Fibroblast of skin of left quadriceps (primary cell): ENCODE results near the gene UBXN4.
"Not testable (repeated sequence)": the region's sequence is repeated elsewhere in the genome, so short reads cannot be mapped to it uniquely, and the experiment has no call there.

Experiments
- DNase-seq, 2 experiments: peaks; one replicate each; pipeline ENCODE4 v3.0.0-alpha.2; 2013; ENCODE audit warnings: low read depth in 2 of 2

The UBXN4 gene

GRCh38 chr2:135762530-135762929 lies 20.9 kb downstream of the UBXN4 start:
- DNase-seq: no peak

- no peak for DNase-seq
Observed at GRCh38 chr2:135768863-135769262, 27.2 kb downstream of the UBXN4 start.

GRCh38 chr2:135773319-135773718 lies 31.7 kb downstream of the UBXN4 start:
- no peak for DNase-seq

GRCh38 chr2:135773917-135774316 lies 32.3 kb downstream of the UBXN4 start:
- DNase-seq: no peak

- no peak for DNase-seq
Observed at GRCh38 chr2:135775420-135775819, 33.8 kb downstream of the UBXN4 start.

GRCh38 chr2:135776367-135776766 lies 34.7 kb downstream of the UBXN4 start:
- DNase-seq: no peak

- no peak for DNase-seq
Observed at GRCh38 chr2:135782231-135782630, 40.6 kb downstream of the UBXN4 start.

GRCh38 chr2:135783439-135783838 lies 41.8 kb downstream of the UBXN4 start:
- no peak for DNase-seq

- DNase-seq: no peak
Observed at GRCh38 chr2:135785032-135785431, 43.4 kb downstream of the UBXN4 start.

GRCh38 chr2:135786823-135787222 lies 45.2 kb downstream of the UBXN4 start:
- peak; percentile 74 to 76 for DNase-seq

GRCh38 chr2:135790423-135790822 lies 48.8 kb downstream of the UBXN4 start:
- DNase-seq: no peak

GRCh38 chr2:135791418-135792190 lies 49.9 kb downstream of the UBXN4 start:
- no peak for DNase-seq

GRCh38 chr2:135792401-135793150 lies 50.9 kb downstream of the UBXN4 start:
- DNase-seq: no peak

- not testable (repeated sequence) for DNase-seq
Observed at GRCh38 chr2:135795641-135796040, 54.0 kb downstream of the UBXN4 start.

GRCh38 chr2:135796606-135797005 lies 55.0 kb downstream of the UBXN4 start:
- DNase-seq: no peak

- peak; percentile 50 to 57 for DNase-seq
Observed at GRCh38 chr2:135797497-135798274, 56.0 kb downstream of the UBXN4 start.

- no peak for DNase-seq
Observed at GRCh38 chr2:135798275-135798705, 56.6 kb downstream of the UBXN4 start.

- no peak for DNase-seq
Observed at GRCh38 chr2:135798762-135799161, 57.1 kb downstream of the UBXN4 start.

GRCh38 chr2:135799738-135800137 lies 58.1 kb downstream of the UBXN4 start:
- DNase-seq: no peak

- DNase-seq: no peak
Observed at GRCh38 chr2:135800513-135801460, 59.1 kb downstream of the UBXN4 start.

- DNase-seq: no peak
Observed at GRCh38 chr2:135802350-135802749, 60.7 kb downstream of the UBXN4 start.
